ENCODE measurements around the gene KRTAP5-4.
"Not testable (repeated sequence)": the region's sequence is repeated elsewhere in the genome, so short reads cannot be mapped to it uniquely, and the experiment has no call there.

Gene KRTAP5-4, protein sequence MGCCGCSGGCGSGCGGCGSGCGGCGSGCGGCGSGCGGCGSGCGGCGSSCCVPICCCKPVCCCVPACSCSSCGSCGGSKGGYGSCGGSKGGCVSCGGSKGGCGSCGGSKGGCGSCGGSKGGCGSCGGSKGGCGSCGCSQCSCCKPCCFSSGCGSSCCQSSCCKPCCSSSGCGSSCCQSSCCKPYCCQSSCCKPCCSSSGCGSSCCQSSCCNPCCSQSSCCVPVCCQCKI

DNA sequence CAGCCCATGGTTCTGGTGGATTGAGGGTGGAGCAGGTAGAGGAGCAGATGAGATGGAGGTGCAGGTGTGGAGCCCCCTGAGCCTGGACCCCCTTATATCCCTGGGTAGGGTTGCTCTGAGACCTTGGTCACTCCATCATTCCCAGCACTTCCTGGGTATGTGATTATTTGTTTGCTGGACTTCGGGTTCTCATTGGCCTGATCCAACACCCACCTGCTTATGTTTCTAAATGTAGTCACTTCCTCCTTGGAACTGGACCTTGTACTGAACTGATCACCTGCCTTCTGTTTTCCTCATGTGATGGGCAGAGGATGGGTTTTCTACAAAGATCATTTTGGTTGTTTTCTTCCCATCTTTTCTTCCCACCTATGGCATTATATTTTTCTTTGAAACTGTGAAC is at the start of gene KRTAP5-4:
Gene KRTAP5-4, minus strand, starts transcription at position 53 of the 400 bp plus-strand sequence. Its CDS starts 45 bp downstream, at position 8.
- Histone ChIP-seq H3K36me3 (ENCODE audit: control insufficient read depth in 2 of 2, insufficient read depth in 2 of 2, low read length in 2 of 2) (no peaks in the 10 kb centered on the region), H3K4me1 (ENCODE audit: control insufficient read depth, insufficient read depth, low read length) (no peaks in the 10 kb centered on the region), H3K27me3 (ENCODE audit: control insufficient read depth in 1 of 2, insufficient read depth in 2 of 2, low read length in 2 of 2) (peaks cover 0 to 5% of the 10 kb centered on the region in 2 donors), H3K9me3 (ENCODE audit: control insufficient read depth in 2 of 2, low read length in 2 of 2) (no peaks in the 10 kb centered on the region), H3K9ac (ENCODE audit: low read length in 2 of 2) (no peak within 1 kb of the TSS), H3K27ac (ENCODE audit: low read length) (no peak within 1 kb of the TSS), H3K4me3 (ENCODE audit: low read length in 2 of 2) (no peak within 1 kb of the TSS)

DNA sequence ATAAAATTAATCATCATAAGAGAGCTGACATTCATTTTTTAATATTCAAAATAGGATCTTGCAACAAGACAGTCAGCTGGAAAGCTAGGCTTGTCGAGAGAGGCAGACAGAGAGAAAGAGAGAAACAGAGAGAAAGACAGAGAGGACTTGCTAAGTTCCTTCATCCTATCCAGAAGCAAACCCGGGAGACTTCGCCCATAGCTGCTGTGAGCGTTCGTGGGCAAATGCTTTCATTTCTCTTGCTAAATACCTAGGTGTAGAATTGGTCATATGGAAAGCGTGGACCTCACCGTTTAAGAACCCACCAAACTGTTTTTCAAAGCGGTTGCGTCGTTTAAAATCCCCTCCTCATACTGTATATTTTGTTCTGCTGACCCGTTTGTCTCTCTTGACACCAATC is 49.7 kb upstream of the KRTAP5-4 start:
- no peaks in the 10 kb centered on the region for H3K36me3 ChIP-seq (ENCODE audit: control insufficient read depth in 2 of 2, insufficient read depth in 2 of 2, low read length in 2 of 2)
- no peaks in the 10 kb centered on the region for H3K9me3 ChIP-seq (ENCODE audit: control insufficient read depth in 2 of 2, low read length in 2 of 2)
- H3K27ac ChIP-seq (ENCODE audit: low read length): no peak overlapping the region
- H3K27me3 ChIP-seq (ENCODE audit: control insufficient read depth in 1 of 2, insufficient read depth in 2 of 2, low read length in 2 of 2): peaks cover 14 to 25% of the 10 kb centered on the region in 2 donors
- H3K9ac ChIP-seq (ENCODE audit: low read length in 2 of 2): no peak overlapping the region
- H3K4me1 ChIP-seq (ENCODE audit: control insufficient read depth, insufficient read depth, low read length): no peaks in the 10 kb centered on the region
- no peak overlapping the region for H3K4me3 ChIP-seq (ENCODE audit: low read length in 2 of 2)

DNA sequence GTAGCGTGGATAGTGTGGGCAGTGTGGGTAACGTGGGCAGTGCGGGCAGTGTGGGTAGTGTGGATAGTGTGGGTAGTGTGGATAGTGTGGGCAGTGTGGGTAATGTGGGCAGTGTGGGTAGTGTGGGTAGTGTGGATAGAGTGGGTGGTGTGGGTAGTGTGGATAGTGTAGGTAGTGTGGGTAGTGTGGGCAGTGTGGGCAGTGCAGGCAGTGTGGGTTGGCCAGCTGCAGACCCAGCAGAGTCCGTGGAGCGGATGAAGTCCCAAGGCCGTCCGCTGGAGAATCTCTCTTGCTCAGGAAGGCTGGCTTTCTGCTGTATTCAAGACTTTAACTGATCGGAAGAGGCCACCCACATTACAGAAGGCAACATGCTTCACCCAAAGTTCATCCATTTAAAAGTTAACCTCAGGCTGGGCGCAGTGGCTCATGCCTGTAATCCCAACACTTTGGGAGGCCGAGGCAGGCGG is 49.0 kb upstream of the KRTAP5-4 start:
- H3K4me3 ChIP-seq (ENCODE audit: low read length in 2 of 2): no peak overlapping the region
- no peaks in the 10 kb centered on the region for H3K9me3 ChIP-seq (ENCODE audit: control insufficient read depth in 2 of 2, low read length in 2 of 2)
- H3K27ac ChIP-seq (ENCODE audit: low read length): no peak overlapping the region
- peaks cover 13 to 24% of the 10 kb centered on the region in 2 donors for H3K27me3 ChIP-seq (ENCODE audit: control insufficient read depth in 1 of 2, insufficient read depth in 2 of 2, low read length in 2 of 2)
- H3K36me3 ChIP-seq (ENCODE audit: control insufficient read depth in 2 of 2, insufficient read depth in 2 of 2, low read length in 2 of 2): no peaks in the 10 kb centered on the region
- no peak overlapping the region for H3K9ac ChIP-seq (ENCODE audit: low read length in 2 of 2)
- no peaks in the 10 kb centered on the region for H3K4me1 ChIP-seq (ENCODE audit: control insufficient read depth, insufficient read depth, low read length)

DNA sequence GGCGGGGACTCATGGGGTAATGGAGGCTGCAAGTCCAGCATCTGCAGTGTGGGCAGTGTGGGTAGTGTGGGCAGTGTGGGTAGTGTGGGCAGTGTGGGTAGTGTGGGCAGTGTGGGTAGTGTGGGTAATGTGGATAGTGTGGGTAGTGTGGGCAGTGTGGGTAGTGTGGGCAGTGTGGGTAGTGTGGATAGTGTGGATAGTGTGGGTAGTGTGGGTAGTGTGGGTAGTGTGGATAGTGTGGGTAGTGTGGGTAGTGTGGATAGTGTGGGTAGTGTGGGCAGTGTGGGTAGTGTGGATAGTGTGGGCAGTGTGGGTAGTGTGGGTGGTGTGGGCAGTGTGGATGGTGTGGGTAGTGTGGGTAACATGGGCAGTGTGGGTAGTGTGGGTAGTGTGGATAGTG is 48.5 kb upstream of the KRTAP5-4 start:
- H3K9me3 ChIP-seq (ENCODE audit: control insufficient read depth in 2 of 2, low read length in 2 of 2); H3K9ac ChIP-seq (ENCODE audit: low read length in 2 of 2); H3K36me3 ChIP-seq (ENCODE audit: control insufficient read depth in 2 of 2, insufficient read depth in 2 of 2, low read length in 2 of 2); H3K27ac ChIP-seq (ENCODE audit: low read length); H3K4me3 ChIP-seq (ENCODE audit: low read length in 2 of 2); H3K4me1 ChIP-seq (ENCODE audit: control insufficient read depth, insufficient read depth, low read length): not testable (repeated sequence)
- H3K27me3 ChIP-seq (ENCODE audit: control insufficient read depth in 1 of 2, insufficient read depth in 2 of 2, low read length in 2 of 2): peaks cover 13 to 24% of the 10 kb centered on the region in 2 donors

DNA sequence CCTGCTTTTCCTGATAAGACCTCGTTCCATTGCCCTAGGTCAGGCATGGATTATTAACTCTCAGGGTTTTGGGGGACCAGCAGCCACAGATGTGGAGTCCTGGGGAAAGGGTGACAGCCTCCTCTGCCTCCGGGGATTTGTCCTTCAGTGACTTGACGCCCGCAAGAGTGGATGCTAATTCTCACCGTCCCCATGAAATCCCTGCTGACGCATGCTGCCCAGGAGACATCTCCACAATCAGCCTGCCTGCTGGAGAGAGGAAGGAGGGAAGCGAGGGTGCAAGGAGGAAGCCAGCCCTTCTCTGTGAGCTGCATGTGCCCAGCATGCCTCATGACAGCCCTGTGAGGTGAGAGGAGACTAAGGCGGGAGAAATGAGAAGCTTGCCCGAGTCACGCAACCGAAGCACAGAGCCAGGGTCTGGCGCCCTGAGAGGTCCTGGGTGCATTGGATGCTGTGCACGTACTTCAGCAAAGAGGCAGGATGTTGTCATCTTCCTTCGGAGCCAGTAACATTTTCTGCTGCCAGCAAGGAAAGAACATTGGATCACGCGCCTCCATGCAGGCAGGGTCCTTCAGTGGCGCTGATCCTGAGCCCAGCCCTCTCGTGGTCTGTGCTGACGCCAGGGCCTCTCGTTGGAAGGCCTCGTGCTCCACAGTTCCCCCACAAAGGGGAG is 47.7 kb upstream of the KRTAP5-4 start:
- H3K4me3 ChIP-seq (ENCODE audit: low read length in 2 of 2): no peak overlapping the region
- no peaks in the 10 kb centered on the region for H3K9me3 ChIP-seq (ENCODE audit: control insufficient read depth in 2 of 2, low read length in 2 of 2)
- H3K27ac ChIP-seq (ENCODE audit: low read length): no peak overlapping the region
- H3K9ac ChIP-seq (ENCODE audit: low read length in 2 of 2): no peak overlapping the region
- H3K4me1 ChIP-seq (ENCODE audit: control insufficient read depth, insufficient read depth, low read length): no peaks in the 10 kb centered on the region
- H3K36me3 ChIP-seq (ENCODE audit: control insufficient read depth in 2 of 2, insufficient read depth in 2 of 2, low read length in 2 of 2): no peaks in the 10 kb centered on the region
- H3K27me3 ChIP-seq (ENCODE audit: control insufficient read depth in 1 of 2, insufficient read depth in 2 of 2, low read length in 2 of 2): peaks cover 12 to 22% of the 10 kb centered on the region in 2 donors

DNA sequence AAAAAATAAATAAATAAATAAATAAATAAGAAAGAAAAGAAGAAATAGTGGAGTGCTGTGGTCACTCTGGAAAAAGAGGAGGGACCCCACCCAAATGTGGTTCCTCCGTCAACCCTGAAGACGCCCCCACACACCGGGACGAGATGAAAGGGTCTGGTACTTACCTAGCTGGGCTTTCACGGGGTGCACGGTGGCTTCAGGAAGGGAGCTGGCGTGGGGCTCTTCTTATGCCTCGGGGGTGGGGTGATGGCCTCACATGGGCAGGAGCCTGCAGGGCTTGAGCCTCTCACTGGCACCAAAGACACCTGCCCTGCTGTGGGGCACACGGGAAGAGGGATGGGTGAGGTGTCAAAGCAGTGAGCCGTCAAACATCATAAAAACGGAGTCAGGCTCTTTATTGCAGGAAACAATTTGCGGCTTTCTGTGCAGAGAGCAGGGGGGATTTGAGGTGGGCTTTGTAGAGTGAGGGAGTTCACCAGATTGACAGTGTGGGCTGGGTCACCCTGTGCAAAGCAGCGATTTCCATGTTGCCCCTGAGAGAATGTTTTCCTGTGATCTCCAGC is 47.1 kb upstream of the KRTAP5-4 start:
- H3K9me3 ChIP-seq (ENCODE audit: control insufficient read depth in 2 of 2, low read length in 2 of 2): no peaks in the 10 kb centered on the region
- H3K27ac ChIP-seq (ENCODE audit: low read length): no peak overlapping the region
- no peak overlapping the region for H3K4me3 ChIP-seq (ENCODE audit: low read length in 2 of 2)
- no peaks in the 10 kb centered on the region for H3K36me3 ChIP-seq (ENCODE audit: control insufficient read depth in 2 of 2, insufficient read depth in 2 of 2, low read length in 2 of 2)
- H3K4me1 ChIP-seq (ENCODE audit: control insufficient read depth, insufficient read depth, low read length): no peaks in the 10 kb centered on the region
- H3K27me3 ChIP-seq (ENCODE audit: control insufficient read depth in 1 of 2, insufficient read depth in 2 of 2, low read length in 2 of 2): peaks cover 11 to 15% of the 10 kb centered on the region in 2 donors
- no peak overlapping the region for H3K9ac ChIP-seq (ENCODE audit: low read length in 2 of 2)

DNA sequence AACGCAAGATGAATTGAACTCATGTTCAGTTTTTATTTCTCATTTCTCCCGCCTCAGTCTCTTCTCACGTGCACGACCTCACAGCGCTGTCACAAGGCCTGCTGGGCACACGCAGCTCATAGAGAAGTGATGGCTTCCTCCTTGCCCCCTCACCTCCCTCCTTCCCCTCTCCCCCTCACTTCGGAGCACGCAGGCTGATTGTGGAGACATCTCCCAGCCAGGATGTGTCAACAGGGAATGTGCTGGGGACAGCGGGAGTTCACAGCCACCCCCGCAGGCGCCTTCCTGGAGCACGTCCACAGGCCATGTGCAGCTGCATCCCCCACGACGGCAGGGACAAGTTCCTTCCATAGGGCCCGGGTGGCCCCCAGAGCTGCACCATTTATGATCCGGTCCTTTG is 46.0 kb upstream of the KRTAP5-4 start:
- no peak overlapping the region for H3K9ac ChIP-seq (ENCODE audit: low read length in 2 of 2)
- no peaks in the 10 kb centered on the region for H3K36me3 ChIP-seq (ENCODE audit: control insufficient read depth in 2 of 2, insufficient read depth in 2 of 2, low read length in 2 of 2)
- peaks cover 10 to 15% of the 10 kb centered on the region in 2 donors for H3K27me3 ChIP-seq (ENCODE audit: control insufficient read depth in 1 of 2, insufficient read depth in 2 of 2, low read length in 2 of 2)
- no peak overlapping the region for H3K4me3 ChIP-seq (ENCODE audit: low read length in 2 of 2)
- no peaks in the 10 kb centered on the region for H3K9me3 ChIP-seq (ENCODE audit: control insufficient read depth in 2 of 2, low read length in 2 of 2)
- H3K27ac ChIP-seq (ENCODE audit: low read length): no peak overlapping the region
- H3K4me1 ChIP-seq (ENCODE audit: control insufficient read depth, insufficient read depth, low read length): no peaks in the 10 kb centered on the region

DNA sequence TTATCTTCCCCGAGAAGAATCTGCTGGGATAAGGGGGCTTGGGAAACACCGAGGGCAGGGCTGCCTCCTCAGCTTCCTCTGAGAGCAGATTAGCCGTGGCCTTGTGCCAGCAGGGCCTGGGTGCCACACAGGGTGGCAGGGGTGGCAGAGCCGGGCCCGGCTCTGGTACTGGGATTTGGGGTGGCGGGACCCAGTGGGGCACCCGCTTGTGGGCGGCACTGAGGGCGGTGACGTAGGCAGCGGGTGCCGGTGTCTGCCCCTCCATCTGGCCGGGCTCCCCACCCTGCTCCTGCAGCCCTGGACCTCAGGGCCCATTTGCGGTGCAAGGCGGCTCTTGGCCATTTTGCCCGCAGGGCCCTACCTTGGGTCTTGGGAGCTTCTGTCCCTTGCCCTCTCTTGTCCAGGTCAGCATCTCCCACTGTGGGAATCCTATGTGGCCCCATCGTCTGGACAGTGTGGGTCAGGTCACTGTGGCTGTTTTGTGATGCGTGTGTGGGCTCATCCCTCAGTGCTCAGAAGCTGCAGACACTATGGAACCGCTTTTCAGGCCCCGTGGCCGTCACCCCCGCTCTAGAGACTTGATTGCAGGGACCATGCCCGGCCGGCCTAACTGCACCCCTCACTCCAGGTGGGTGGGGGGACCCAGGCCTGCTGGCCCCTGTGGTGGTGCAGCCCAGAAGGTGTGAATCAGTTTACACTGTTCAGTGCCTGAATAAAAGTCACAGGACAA is 45.3 kb upstream of the KRTAP5-4 start:
- no peak overlapping the region for H3K27ac ChIP-seq (ENCODE audit: low read length)
- H3K9ac ChIP-seq (ENCODE audit: low read length in 2 of 2): no peak overlapping the region
- H3K4me3 ChIP-seq (ENCODE audit: low read length in 2 of 2): no peak overlapping the region
- no peaks in the 10 kb centered on the region for H3K9me3 ChIP-seq (ENCODE audit: control insufficient read depth in 2 of 2, low read length in 2 of 2)
- H3K27me3 ChIP-seq (ENCODE audit: control insufficient read depth in 1 of 2, insufficient read depth in 2 of 2, low read length in 2 of 2): peaks cover 10 to 15% of the 10 kb centered on the region in 2 donors
- no peaks in the 10 kb centered on the region for H3K4me1 ChIP-seq (ENCODE audit: control insufficient read depth, insufficient read depth, low read length)
- no peaks in the 10 kb centered on the region for H3K36me3 ChIP-seq (ENCODE audit: control insufficient read depth in 2 of 2, insufficient read depth in 2 of 2, low read length in 2 of 2)

DNA sequence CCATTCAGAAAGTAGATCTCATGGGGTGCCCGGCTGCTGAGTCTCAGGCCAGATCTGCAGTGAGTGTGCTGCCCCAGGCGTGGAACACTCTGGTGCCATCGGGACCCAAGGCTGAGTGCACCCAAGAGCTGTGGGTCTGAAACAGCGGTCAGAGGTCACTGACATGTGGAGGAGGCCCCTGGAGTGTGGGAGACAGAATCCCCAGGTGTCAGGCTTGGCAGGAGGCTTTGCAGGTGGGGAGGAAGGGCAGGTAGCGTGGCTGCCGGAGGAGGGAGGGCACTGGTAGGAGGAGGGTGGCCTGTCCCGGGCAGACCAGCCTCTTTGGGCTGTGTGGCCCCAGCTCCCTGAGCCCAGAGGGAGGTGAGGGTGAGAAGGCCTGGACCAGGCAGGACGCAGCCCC is 43.4 kb upstream of the KRTAP5-4 start:
- Histone ChIP-seq H3K27ac (ENCODE audit: low read length) (no peak overlapping the region), H3K9me3 (ENCODE audit: control insufficient read depth in 2 of 2, low read length in 2 of 2) (no peaks in the 10 kb centered on the region), H3K4me3 (ENCODE audit: low read length in 2 of 2) (no peak overlapping the region), H3K27me3 (ENCODE audit: control insufficient read depth in 1 of 2, insufficient read depth in 2 of 2, low read length in 2 of 2) (peaks cover 8 to 15% of the 10 kb centered on the region in 2 donors), H3K4me1 (ENCODE audit: control insufficient read depth, insufficient read depth, low read length) (no peaks in the 10 kb centered on the region), H3K9ac (ENCODE audit: low read length in 2 of 2) (no peak overlapping the region), H3K36me3 (ENCODE audit: control insufficient read depth in 2 of 2, insufficient read depth in 2 of 2, low read length in 2 of 2) (no peaks in the 10 kb centered on the region)

DNA sequence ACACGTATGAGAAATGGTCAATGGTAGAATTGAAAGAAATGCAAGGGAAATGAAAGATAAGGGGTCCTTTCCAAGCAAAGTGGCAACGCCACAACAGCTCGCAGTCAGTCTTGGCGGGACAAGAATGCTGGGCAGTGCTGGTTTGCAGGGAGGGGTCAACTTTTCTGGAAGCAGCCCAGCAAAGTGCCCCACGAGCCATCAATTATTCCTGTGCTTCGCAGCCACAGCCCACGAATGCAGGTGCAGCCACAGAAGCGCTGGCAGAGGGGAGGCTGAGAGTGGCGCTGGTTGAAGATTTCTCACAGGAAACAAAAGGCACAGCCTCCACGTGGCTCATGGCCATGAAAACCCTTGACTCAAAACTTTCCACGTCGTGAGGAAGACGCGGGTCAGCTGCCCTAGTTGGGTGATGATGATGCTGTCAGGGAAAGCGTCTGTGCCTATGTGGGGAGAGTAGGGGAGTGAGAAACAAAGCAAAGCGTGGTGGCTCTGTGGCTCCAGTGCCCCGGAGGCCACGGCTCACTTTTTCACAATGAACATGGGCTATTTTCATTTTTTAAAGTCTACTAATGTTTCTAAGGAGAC is 40.9 kb upstream of the KRTAP5-4 start:
- H3K27me3 ChIP-seq (ENCODE audit: control insufficient read depth in 1 of 2, insufficient read depth in 2 of 2, low read length in 2 of 2); H3K4me1 ChIP-seq (ENCODE audit: control insufficient read depth, insufficient read depth, low read length); H3K4me3 ChIP-seq (ENCODE audit: low read length in 2 of 2); H3K27ac ChIP-seq (ENCODE audit: low read length); H3K9ac ChIP-seq (ENCODE audit: low read length in 2 of 2); H3K9me3 ChIP-seq (ENCODE audit: control insufficient read depth in 2 of 2, low read length in 2 of 2); H3K36me3 ChIP-seq (ENCODE audit: control insufficient read depth in 2 of 2, insufficient read depth in 2 of 2, low read length in 2 of 2): not testable (repeated sequence)
